Parathyroid adenoma (tissue), 2 donors: ENCODE results near the gene CEP57L1.
"Not testable (repeated sequence)": the region's sequence is repeated elsewhere in the genome, so short reads cannot be mapped to it uniquely, and the experiment has no call there.

ENCODE experiments used
- H2AFZ ChIP-seq: fragments of 300-600 bp; sonication (generic); one replicate; pipeline ENCODE4 v1.7.0; 2017; ENCODE audit warnings: antibody characterized with exemption, mild to moderate bottlenecking
- H3K27ac ChIP-seq: fragments of 300-600 bp; sonication (generic); one replicate; pipeline ENCODE4 v1.7.0; 2017
- H3K27me3 ChIP-seq: fragments of 300-600 bp; sonication (generic); one replicate; pipeline ENCODE4 v1.7.0; 2017; ENCODE audit warnings: low read length; ENCODE audit not compliant: control insufficient read depth, insufficient read depth
- H3K36me3 ChIP-seq: fragments of 300-600 bp; sonication (generic); one replicate; pipeline ENCODE4 v1.7.0; 2017; ENCODE audit warnings: low read length; ENCODE audit not compliant: control insufficient read depth, insufficient read depth
- H3K4me1 ChIP-seq: fragments of 300-600 bp; sonication (generic); one replicate; pipeline ENCODE4 v1.7.0; 2017; ENCODE audit warnings: control low read depth
- H3K4me2 ChIP-seq: fragments of 300-600 bp; sonication (generic); one replicate; pipeline ENCODE4 v1.7.0; 2017; ENCODE audit warnings: low read length
- H3K4me3 ChIP-seq: fragments of 300-600 bp; sonication (generic); one replicate; pipeline ENCODE4 v1.7.0; 2017; ENCODE audit warnings: low read depth, low read length
- H3K79me2 ChIP-seq: fragments of 300-600 bp; sonication (generic); one replicate; pipeline ENCODE4 v1.7.0; 2017; ENCODE audit warnings: control low read depth
- H3K9ac ChIP-seq: fragments of 300-600 bp; sonication (generic); one replicate; pipeline ENCODE4 v1.7.0; 2017; ENCODE audit warnings: mild to moderate bottlenecking
- H3K9me3 ChIP-seq: fragments of 300-600 bp; sonication (generic); one replicate; pipeline ENCODE4 v1.7.0; 2017; ENCODE audit warnings: low read length; ENCODE audit not compliant: control insufficient read depth
- CTCF ChIP-seq: fragments of 300-600 bp; sonication (generic); IDR thresholded peaks from one replicate; pipeline ENCODE4 v1.7.0; 2017; ENCODE audit warnings: antibody characterized with exemption, mild to moderate bottlenecking
- donor health status: primary hyperparathyroidism.

Gene CEP57L1

GRCh38 chr6:109183109-109183650 is 87.9 kb downstream of the CEP57L1 start:
- Histone ChIP-seq H2AFZ (no peak overlapping the region), H3K4me3 (no peak overlapping the region), H3K4me1 (no peaks in the 10 kb centered on the region), H3K4me2 (no peak overlapping the region), H3K9me3 (no peaks in the 10 kb centered on the region), H3K27ac (no peak overlapping the region), H3K27me3 (no peaks in the 10 kb centered on the region), H3K36me3 (no peaks in the 10 kb centered on the region), H3K79me2 (no peaks in the 10 kb centered on the region), H3K9ac (no peak overlapping the region)
- no peak for TF ChIP-seq CTCF

GRCh38 chr6:109184638-109185037 is 89.3 kb downstream of the CEP57L1 start:
- no peak overlapping the region for H2AFZ ChIP-seq
- no peak overlapping the region for H3K27ac ChIP-seq
- H3K36me3 ChIP-seq, result no peaks in the 10 kb centered on the region
- no peak overlapping the region for H3K4me3 ChIP-seq
- H3K9me3 ChIP-seq, result no peaks in the 10 kb centered on the region
- H3K4me1 ChIP-seq, result no peaks in the 10 kb centered on the region
- no peak overlapping the region for H3K9ac ChIP-seq
- H3K27me3 ChIP-seq, result no peaks in the 10 kb centered on the region
- no peak overlapping the region for H3K4me2 ChIP-seq
- no peak for TF ChIP-seq CTCF
- no peaks in the 10 kb centered on the region for H3K79me2 ChIP-seq

- Histone ChIP-seq H3K4me2 (no peak overlapping the region), H3K79me2 (no peaks in the 10 kb centered on the region), H3K9me3 (no peaks in the 10 kb centered on the region), H3K4me3 (no peak overlapping the region), H3K9ac (no peak overlapping the region), H2AFZ (no peak overlapping the region), H3K36me3 (no peaks in the 10 kb centered on the region), H3K27ac (no peak overlapping the region), H3K27me3 (no peaks in the 10 kb centered on the region), H3K4me1 (no peaks in the 10 kb centered on the region)
- TF ChIP-seq CTCF, result no peak
Observed at GRCh38 chr6:109186012-109186411, 90.7 kb downstream of the CEP57L1 start.

GRCh38 chr6:109187399-109188114 is 92.2 kb downstream of the CEP57L1 start:
- Histone ChIP-seq H3K4me2 (no peak overlapping the region), H3K9me3 (no peaks in the 10 kb centered on the region), H3K9ac (no peak overlapping the region), H3K27me3 (no peaks in the 10 kb centered on the region), H2AFZ (peak overlapping the region; percentile 3), H3K79me2 (no peaks in the 10 kb centered on the region), H3K4me3 (no peak overlapping the region), H3K27ac (no peak overlapping the region), H3K4me1 (no peaks in the 10 kb centered on the region), H3K36me3 (no peaks in the 10 kb centered on the region)
- peak; percentile 95 for TF ChIP-seq CTCF

GRCh38 chr6:109188115-109188411 is 92.8 kb downstream of the CEP57L1 start:
- Histone ChIP-seq H3K9ac (no peak overlapping the region), H3K4me2 (no peak overlapping the region), H2AFZ (peak overlapping the region; percentile 3), H3K27ac (no peak overlapping the region), H3K9me3 (no peaks in the 10 kb centered on the region), H3K79me2 (no peaks in the 10 kb centered on the region), H3K36me3 (no peaks in the 10 kb centered on the region), H3K4me1 (no peaks in the 10 kb centered on the region), H3K4me3 (no peak overlapping the region), H3K27me3 (no peaks in the 10 kb centered on the region)
- TF ChIP-seq CTCF, result no peak

- not testable (repeated sequence) for H3K9ac ChIP-seq, H3K4me2 ChIP-seq, H2AFZ ChIP-seq, H3K79me2 ChIP-seq, H3K27me3 ChIP-seq, H3K4me1 ChIP-seq, H3K9me3 ChIP-seq, H3K36me3 ChIP-seq, H3K27ac ChIP-seq, H3K4me3 ChIP-seq
Observed at GRCh38 chr6:109191368-109191767, 96.1 kb downstream of the CEP57L1 start.
